ENCODE measurements around the gene ADGRG3. TPM values are rescaled to one million over a fixed set of nuclear protein-coding genes. Genes with fewer than 3 reads are reported as not detected.

The ADGRG3 gene
- total and polyA plus RNA-seq, 12 donors, result 0.14 to 2.0 (median 0.45) TPM; not detected in 4

DNA sequence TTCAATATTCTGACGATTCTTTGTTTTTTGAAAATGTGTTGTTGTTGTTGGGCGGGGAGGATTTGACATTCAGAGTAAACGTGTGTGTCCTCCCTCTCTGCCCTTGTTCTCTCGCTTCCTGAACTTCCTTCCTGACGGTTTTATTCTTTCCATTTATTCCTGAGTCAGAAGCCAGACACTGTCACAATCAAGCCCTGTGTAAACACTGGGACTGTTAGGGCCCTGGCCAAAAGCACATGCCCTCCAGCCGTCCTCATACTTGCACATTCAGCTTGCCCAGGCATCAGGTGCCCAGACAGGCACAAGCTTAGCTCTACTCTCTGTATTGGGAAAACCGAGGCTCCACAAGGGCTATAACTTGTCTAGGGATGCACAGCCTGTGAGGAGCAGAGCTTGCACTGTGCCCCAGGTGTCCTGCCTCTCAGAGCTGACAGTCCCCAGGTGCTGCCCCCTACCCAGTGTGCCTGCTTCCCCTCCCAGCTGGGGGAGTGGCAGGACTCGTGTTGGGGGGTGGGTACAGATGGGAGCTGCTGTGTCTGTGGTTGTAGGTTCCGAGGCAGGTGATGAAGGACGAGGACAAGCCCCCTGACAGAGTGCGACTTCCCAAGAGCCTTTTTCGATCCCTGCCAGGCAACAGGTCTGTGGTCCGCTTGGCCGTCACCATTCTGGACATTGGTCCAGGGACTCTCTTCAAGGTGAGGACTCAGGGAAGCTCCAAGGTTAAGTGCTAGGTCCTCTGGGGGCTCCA is 9.7 kb downstream of the ADGRG3 start:
- H3K9me3 ChIP-seq (replicated peaks in 1 of 3), result no peaks in the 10 kb centered on the region
- intact Hi-C loops (cut with DNase I), result no loop called here
- no peaks in the 10 kb centered on the region for H3K36me3 ChIP-seq (replicated peaks in 1 of 2)
- H3K4me3 ChIP-seq, result no peak overlapping the region
- no peaks in the 10 kb centered on the region for H3K27me3 ChIP-seq
- H3K27ac ChIP-seq, result no peak overlapping the region
- no peak for TF ChIP-seq POLR2A (IDR thresholded peaks at IDR 0.05)
- TF ChIP-seq, protein P1, sequence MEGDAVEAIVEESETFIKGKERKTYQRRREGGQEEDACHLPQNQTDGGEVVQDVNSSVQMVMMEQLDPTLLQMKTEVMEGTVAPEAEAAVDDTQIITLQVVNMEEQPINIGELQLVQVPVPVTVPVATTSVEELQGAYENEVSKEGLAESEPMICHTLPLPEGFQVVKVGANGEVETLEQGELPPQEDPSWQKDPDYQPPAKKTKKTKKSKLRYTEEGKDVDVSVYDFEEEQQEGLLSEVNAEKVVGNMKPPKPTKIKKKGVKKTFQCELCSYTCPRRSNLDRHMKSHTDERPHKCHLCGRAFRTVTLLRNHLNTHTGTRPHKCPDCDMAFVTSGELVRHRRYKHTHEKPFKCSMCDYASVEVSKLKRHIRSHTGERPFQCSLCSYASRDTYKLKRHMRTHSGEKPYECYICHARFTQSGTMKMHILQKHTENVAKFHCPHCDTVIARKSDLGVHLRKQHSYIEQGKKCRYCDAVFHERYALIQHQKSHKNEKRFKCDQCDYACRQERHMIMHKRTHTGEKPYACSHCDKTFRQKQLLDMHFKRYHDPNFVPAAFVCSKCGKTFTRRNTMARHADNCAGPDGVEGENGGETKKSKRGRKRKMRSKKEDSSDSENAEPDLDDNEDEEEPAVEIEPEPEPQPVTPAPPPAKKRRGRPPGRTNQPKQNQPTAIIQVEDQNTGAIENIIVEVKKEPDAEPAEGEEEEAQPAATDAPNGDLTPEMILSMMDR (IDR thresholded peaks at IDR 0.05), result no peak
- DNase-seq, result no peak
- no peaks in the 10 kb centered on the region for H3K4me1 ChIP-seq (replicated peaks in 1 of 2)
- 61 to 68% (median 66%) methylated on average over 12 to 14 of the region's 14 CpGs for WGBS, 4 donors

DNA sequence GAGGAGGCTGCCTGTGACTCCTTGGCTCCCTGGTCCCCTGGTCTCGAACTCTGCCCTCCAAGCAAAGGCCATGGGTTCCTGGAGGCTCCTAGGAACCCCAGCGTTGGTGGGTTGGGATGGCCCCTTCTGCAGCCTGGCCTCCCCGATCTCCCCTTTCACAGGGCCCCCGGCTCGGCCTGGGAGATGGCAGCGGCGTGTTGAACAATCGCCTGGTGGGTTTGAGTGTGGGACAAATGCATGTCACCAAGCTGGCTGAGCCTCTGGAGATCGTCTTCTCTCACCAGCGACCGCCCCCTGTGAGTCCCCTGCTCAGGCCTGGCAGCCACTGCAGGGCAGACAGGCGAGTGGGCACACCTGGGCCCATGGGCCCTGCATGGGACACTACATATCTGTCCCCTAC is 10.9 kb downstream of the ADGRG3 start:
- no peak for DNase-seq
- H3K27me3 ChIP-seq, result no peaks in the 10 kb centered on the region
- intact Hi-C loops (cut with DNase I), result no loop called here
- no peaks in the 10 kb centered on the region for H3K9me3 ChIP-seq (replicated peaks in 1 of 3)
- TF ChIP-seq, protein P1 (IDR thresholded peaks at IDR 0.05), result no peak
- no peak for TF ChIP-seq POLR2A (IDR thresholded peaks at IDR 0.05)
- no peaks in the 10 kb centered on the region for H3K36me3 ChIP-seq (replicated peaks in 1 of 2)
- H3K4me3 ChIP-seq, result no peak overlapping the region
- no peak overlapping the region for H3K27ac ChIP-seq
- WGBS, 4 donors, result 79 to 90% (median 85%) methylated on average over 6 to 12 of the region's 12 CpGs
- no peaks in the 10 kb centered on the region for H3K4me1 ChIP-seq (replicated peaks in 1 of 2)

- Histone ChIP-seq H3K4me1 (replicated peaks in 1 of 2) (no peaks in the 10 kb centered on the region), H3K36me3 (replicated peaks in 1 of 2) (no peaks in the 10 kb centered on the region), H3K4me3 (no peak overlapping the region), H3K27me3 (no peaks in the 10 kb centered on the region), H3K9me3 (replicated peaks in 1 of 3) (no peaks in the 10 kb centered on the region), H3K27ac (no peak overlapping the region)
- 59 to 74% (median 70%) methylated on average over 4 to 7 of the region's 7 CpGs for WGBS, 4 donors
- TF ChIP-seq, protein P1 (IDR thresholded peaks at IDR 0.05), result no peak
- TF ChIP-seq POLR2A (IDR thresholded peaks at IDR 0.05), result no peak
- intact Hi-C loops (cut with DNase I), result no loop called here
- DNase-seq, result no peak
Measured at GRCh38 chr16:57679767-57680482, 11.8 kb downstream of the ADGRG3 start.

GRCh38 chr16:57680842-57681375 is 12.8 kb downstream of the ADGRG3 start:
- WGBS, 4 donors, result 73 to 86% (median 80%) methylated on average over 5 of the region's 5 CpGs
- Histone ChIP-seq H3K27me3 (no peaks in the 10 kb centered on the region), H3K36me3 (replicated peaks in 1 of 2) (no peaks in the 10 kb centered on the region), H3K27ac (no peak overlapping the region), H3K9me3 (replicated peaks in 1 of 3) (no peaks in the 10 kb centered on the region), H3K4me1 (replicated peaks in 1 of 2) (no peaks in the 10 kb centered on the region), H3K4me3 (no peak overlapping the region)
- no peak for DNase-seq
- intact Hi-C loops (cut with DNase I), result no loop called here
- no peak for TF ChIP-seq POLR2A (IDR thresholded peaks at IDR 0.05)
- TF ChIP-seq, protein P1 (IDR thresholded peaks at IDR 0.05), result no peak

Data from adrenal gland (tissue), 12 donors.